Right lobe of liver (tissue), 6 donors: ENCODE measurements around the gene VPS13A. TPM values are rescaled to one million over a fixed set of nuclear protein-coding genes. Genes with fewer than 3 reads are reported as not detected.

Experiments
- ATAC-seq, 4 donors: fragments of 200-7000 bp; cut with Tn5 transposase; one replicate each; pipeline ENCODE4 v1.9.1; 2020; ENCODE audit warnings: mild to moderate bottlenecking in 4 of 4, moderate library complexity in 4 of 4
- DNase-seq, 3 donors: peaks; one replicate each; pipeline ENCODE4 v3.0.0-alpha.2; 2020
- H3K27ac ChIP-seq, 3 donors: fragments of 200-600 bp; one replicate each; pipeline ENCODE4 v1.8.0; 2022
- H3K27me3 ChIP-seq, 2 donors: fragments of 200-600 bp; one replicate each; pipeline ENCODE4 v1.8.0; 2022
- H3K36me3 ChIP-seq, 4 donors: fragments of 200-600 bp; sonication (generic) in 1 of 4; one replicate each; pipeline versions ENCODE4 v1.5.1 to v1.8.0; 2017 to 2022; ENCODE audit warnings: control low read depth in 1 of 4
- H3K4me1 ChIP-seq, 4 donors: fragments of 200-600 bp; sonication (generic) in 1 of 4; one replicate each; pipeline versions ENCODE4 v1.5.1 to v1.8.0; 2017 to 2022; ENCODE audit warnings: control low read depth in 1 of 4
- H3K4me3 ChIP-seq, 3 donors: fragments of 200-600 bp; one replicate each; pipeline ENCODE4 v1.8.0; 2022
- H3K9me3 ChIP-seq, 4 donors: fragments of 200-600 bp; sonication (generic) in 1 of 4; one replicate each; pipeline versions ENCODE4 v1.5.1 to v1.8.0; 2017 to 2022; ENCODE audit warnings: control low read depth in 1 of 4
- POLR2A ChIP-seq: fragments of 450-650 bp; IDR thresholded peaks from one replicate; pipeline ENCODE4 v1.6.1; 2017; ENCODE audit warnings: antibody characterized with exemption, mild to moderate bottlenecking
- WGBS: methylation state at CpG from one replicate; pipeline ENCODE4 v1.1.6; 2018; ENCODE audit warnings: low coverage, low lambda C conversion rate; ENCODE audit not compliant: insufficient coverage; ENCODE audit errors: missing lambda C conversion rate; 5-methylcytosine and 5-hydroxymethylcytosine counted together
- intact Hi-C, 2 donors: fragments of 100-400 bp; cut with DNase I; formaldehyde crosslinking; loops; one replicate each; pipeline versions ENCODE4 v1.11.2 to v1.14.1; 2022
- total RNA-seq, 6 experiments: library from RNA; depleted of rRNA in 2 of 6; stranded (reverse); fragments of >200 nt in 2 of 6; fragmentation: NEBNext Ultra II Directional in 3 of 6; extraction: Animal tissue kit (Norgen Biotek cat#: 25700) in 3 of 6; gene quantifications; one replicate each; pipeline versions ENCODE4 v1.1.0 to v1.2.4, GENCODE V29; 2016 to 2023
- TF ChIP-seq, protein P1 (sequence below), 4 donors: fragments of 200-600 bp in 3 of 4; fragments of 450-650 bp in 1 of 4; IDR thresholded peaks; one replicate each; pipeline versions ENCODE4 v1.5.1 to v1.8.0; 2016 to 2022; ENCODE audit warnings: antibody characterized with exemption in 4 of 4, mild to moderate bottlenecking in 2 of 4
- donor health status: DM: no; HTN: yes; CAD: no.
- donor health status: DM: no; HTN: no; CAD: no.
- donor health status: DM: no; HTN: no; CAD: no.
- donor health status: DM: no; HTN: yes; CAD: no.
- donor health status: DM: no; HTN: yes; CAD: no.

Gene VPS13A
- total RNA-seq, 6 experiments from 2014 or later = 13.1 to 26.5 (median 20.0) TPM

DNA sequence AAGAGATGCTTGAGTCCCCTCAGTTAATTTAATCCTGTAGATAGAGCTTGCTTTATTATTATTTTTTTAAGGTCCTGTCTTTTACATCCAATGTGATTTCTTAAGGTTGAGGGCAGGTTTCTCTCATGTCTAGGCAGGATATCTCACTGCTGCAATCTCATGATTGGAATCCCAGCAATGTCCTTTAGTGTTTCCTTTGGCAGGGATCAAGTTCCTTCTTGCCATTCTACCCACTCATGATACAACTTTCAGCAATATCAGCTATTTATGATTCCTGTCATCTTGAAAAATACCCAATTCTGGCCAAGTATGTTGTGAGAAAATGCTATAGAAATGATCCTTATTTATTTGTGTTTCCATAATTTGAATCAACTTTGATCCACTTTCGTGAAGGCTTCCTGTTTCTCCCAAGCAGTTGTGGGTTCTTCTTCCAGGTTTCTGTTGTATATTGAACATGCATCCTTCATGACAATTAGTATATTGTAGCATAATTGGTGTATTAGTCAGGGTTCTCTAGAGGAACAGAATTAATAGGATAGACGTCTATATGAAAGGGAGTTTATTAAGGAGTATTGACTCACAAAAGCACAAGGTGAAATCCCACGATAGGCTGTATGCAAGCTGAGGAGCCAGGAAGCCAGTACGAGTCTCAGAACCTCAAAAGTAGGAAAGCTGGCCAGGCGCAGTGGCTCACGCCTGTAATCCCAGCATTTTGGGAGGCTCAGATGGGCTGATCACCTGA lies 18.4 kb upstream of the VPS13A start:
- Histone ChIP-seq H3K9me3 (no peaks in the 10 kb centered on the region), H3K36me3 (no peaks in the 10 kb centered on the region), H3K27ac (no peak overlapping the region), H3K4me1 (no peaks in the 10 kb centered on the region), H3K27me3 (no peaks in the 10 kb centered on the region), H3K4me3 (no peak overlapping the region)
- WGBS = 67% methylated on average over 6 of the region's 6 CpGs
- intact Hi-C loops = no loop called here
- DNase-seq (no peak), ATAC-seq (no peak)
- no peak for TF ChIP-seq POLR2A
- TF ChIP-seq, protein P1, sequence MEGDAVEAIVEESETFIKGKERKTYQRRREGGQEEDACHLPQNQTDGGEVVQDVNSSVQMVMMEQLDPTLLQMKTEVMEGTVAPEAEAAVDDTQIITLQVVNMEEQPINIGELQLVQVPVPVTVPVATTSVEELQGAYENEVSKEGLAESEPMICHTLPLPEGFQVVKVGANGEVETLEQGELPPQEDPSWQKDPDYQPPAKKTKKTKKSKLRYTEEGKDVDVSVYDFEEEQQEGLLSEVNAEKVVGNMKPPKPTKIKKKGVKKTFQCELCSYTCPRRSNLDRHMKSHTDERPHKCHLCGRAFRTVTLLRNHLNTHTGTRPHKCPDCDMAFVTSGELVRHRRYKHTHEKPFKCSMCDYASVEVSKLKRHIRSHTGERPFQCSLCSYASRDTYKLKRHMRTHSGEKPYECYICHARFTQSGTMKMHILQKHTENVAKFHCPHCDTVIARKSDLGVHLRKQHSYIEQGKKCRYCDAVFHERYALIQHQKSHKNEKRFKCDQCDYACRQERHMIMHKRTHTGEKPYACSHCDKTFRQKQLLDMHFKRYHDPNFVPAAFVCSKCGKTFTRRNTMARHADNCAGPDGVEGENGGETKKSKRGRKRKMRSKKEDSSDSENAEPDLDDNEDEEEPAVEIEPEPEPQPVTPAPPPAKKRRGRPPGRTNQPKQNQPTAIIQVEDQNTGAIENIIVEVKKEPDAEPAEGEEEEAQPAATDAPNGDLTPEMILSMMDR (IDR thresholded peaks at IDR 0.05) = no peak

DNA sequence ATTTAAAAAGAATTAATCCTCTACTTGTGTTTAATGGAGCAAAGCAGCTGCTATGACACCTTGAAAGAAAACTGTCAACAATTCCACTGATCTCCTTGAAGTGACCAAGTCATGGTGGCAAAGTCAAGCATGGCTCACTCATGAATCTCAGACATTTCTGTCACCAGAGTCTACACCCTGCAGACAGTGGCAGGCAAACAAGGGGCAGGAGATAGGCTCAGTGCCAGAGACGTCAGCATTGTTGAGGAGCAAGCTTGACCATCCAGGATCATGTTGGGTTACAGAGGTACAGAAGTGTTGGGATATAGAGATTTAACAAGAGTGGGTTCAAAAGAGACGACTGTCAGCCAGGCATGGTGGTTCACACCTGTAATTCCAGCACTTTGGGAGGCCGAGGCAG lies 16.1 kb upstream of the VPS13A start:
- H3K4me1 ChIP-seq = no peaks in the 10 kb centered on the region
- intact Hi-C loops = no loop called here
- no peak for ATAC-seq
- H3K36me3 ChIP-seq = no peaks in the 10 kb centered on the region
- no peaks in the 10 kb centered on the region for H3K9me3 ChIP-seq
- no peak overlapping the region for H3K4me3 ChIP-seq
- TF ChIP-seq, protein P1 (IDR thresholded peaks at IDR 0.05) = no peak
- TF ChIP-seq POLR2A = no peak
- DNase-seq = no peak
- H3K27ac ChIP-seq = no peak overlapping the region
- 70% methylated on average over 2 of the region's 3 CpGs for WGBS
- no peaks in the 10 kb centered on the region for H3K27me3 ChIP-seq

DNA sequence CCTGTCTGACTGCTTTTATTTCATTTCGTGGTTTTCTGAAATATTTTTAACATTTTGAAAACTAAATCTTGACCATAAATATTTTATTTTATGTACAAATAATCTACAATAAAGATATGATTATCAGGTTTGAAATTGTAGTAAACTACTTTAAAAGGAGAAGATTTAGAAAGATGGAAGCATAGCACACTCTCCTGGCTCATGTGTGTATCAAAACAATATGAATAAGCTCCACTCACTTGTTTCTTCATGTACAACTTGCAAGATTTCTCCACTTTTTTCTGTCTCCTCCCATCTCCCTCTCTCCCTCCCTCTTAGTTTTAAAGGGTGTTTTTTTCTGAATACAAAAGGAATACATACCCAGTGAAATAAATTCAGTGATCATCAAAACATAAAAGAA lies 15.4 kb upstream of the VPS13A start:
- no peak for ATAC-seq
- TF ChIP-seq POLR2A = no peak
- TF ChIP-seq, protein P1 (IDR thresholded peaks at IDR 0.05) = no peak
- Histone ChIP-seq H3K4me3 (no peak overlapping the region), H3K27me3 (no peaks in the 10 kb centered on the region), H3K9me3 (no peaks in the 10 kb centered on the region), H3K4me1 (no peaks in the 10 kb centered on the region), H3K27ac (no peak overlapping the region), H3K36me3 (no peaks in the 10 kb centered on the region)
- no peak for DNase-seq
- intact Hi-C loops = no loop called here
- WGBS = 48% methylated on average over 1 of the region's 1 CpG

DNA sequence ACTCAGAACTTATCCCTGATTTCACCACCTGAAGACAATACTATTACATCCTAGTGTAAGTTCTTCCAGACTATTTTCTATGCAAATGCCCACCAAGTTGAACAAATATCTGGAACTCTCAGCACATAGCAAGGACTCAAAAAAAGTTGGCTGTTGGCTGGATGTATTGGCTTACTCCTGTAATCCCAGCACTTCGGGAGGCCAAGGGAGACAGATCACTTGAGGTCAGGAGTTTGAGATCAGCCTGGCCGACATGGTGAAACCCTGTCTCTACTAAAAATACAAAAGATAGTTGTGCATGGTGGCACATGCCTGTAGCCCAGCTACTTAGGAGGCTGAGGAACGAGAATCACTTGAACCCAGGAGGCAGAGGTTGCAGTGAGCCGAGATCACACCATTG lies 15.0 kb upstream of the VPS13A start:
- no peak for ATAC-seq
- 66% methylated on average over 3 of the region's 4 CpGs for WGBS
- H3K36me3 ChIP-seq = no peaks in the 10 kb centered on the region

More for the DNA sequence above, 15.0 kb upstream of the VPS13A start:
- H3K27me3 ChIP-seq = no peaks in the 10 kb centered on the region
- no peak for DNase-seq
- TF ChIP-seq, protein P1 (IDR thresholded peaks at IDR 0.05) = no peak
- no peaks in the 10 kb centered on the region for H3K9me3 ChIP-seq
- no peak overlapping the region for H3K27ac ChIP-seq
- intact Hi-C loops = no loop called here
- no peaks in the 10 kb centered on the region for H3K4me1 ChIP-seq
- H3K4me3 ChIP-seq = no peak overlapping the region
